Eye (tissue), 1 donor: ENCODE data around the gene ASAP3.
A peak's percentile ranks its signal among the peaks of the same experiment; 100 is the strongest.
"Not testable (repeated sequence)": the region's sequence is repeated elsewhere in the genome, so short reads cannot be mapped to it uniquely, and the experiment has no call there.

Experiments used
- DNase-seq: peaks from one replicate; pipeline ENCODE4 v3.0.0-alpha.2; 2015

The ASAP3 gene

DNA sequence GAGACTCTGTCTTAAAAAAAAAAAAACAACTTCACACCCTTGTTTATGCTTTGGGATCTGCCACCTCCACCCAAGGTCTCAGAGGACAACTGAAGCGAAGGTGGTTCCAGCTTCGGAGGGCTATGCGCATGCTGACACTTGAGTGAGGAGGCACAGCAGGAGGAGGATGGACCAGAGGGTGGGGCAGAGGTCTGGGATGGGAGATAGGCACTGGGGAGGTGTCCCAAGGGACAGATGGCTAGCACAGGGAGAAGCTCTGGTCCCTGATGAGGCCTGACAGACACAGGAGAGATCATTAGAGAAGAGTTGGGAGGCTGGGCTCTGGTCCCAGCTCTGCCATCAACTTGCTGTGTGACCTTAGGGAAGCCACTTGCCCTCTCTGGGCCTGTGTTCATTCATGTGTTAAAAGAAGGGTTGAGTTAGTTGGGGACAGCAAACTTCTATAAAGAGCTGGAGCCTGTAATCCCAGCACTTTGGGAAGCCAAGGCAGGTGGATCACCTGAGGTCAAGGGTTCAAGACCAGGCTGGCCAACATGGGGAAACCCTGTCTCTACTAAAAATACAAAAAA lies 30.2 kb upstream of the ASAP3 start:
- DNase-seq, result no peak

DNA sequence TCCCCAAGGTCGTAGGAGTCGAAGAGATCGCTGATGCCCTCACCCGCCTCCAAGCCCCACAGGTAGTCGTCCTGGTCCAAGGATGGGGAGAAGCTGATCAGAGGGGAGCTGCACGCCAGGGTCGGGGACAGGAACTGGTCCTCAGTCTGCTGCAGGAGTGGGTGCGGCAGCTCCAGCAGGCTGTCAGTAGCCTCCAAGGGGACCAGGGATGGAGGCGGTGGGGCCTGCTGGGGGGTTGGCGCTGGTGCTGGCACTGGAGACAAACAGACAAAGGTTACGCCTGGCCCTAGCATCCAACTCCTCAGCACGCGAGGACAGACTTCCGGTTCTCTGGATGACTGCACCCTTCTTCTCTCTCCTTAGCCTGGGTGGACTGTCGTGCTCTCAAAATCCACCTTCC lies 25.9 kb upstream of the ASAP3 start:
- DNase-seq, result no peak

DNA sequence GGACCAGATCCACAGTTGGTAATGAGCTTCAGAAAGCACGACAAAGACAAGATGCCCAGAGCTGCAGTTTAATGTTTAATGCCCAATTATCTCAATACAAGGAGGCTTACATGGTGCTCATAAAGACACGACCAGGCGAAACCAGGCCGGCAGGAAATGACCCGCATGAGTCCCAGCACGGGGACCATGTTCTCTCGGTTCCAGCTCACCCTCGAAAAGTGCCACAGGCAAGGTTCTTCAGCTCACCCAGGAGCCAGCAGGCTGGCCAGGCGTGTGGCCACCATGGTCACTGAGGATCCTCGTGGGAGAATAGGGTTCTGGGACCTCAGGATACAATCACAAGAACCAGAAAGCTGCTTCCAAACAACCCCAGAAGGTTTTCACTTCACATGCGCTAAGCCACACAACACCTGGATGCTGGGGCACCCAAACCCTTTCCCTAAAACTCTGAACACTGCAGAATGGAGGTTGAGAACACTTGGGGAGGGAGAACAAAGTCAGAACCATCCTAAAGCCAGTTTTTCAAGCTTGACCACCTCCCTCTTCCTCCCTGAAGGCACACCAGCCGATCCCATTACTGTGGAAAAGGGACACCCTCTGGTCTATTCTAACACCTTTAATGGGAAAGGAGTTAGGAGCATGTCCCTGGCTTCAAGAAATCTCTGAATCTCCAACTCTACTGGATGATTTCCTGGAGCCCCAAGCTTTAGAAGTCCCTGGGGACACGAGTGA lies 22.6 kb upstream of the ASAP3 start:
- no peak for DNase-seq

DNA sequence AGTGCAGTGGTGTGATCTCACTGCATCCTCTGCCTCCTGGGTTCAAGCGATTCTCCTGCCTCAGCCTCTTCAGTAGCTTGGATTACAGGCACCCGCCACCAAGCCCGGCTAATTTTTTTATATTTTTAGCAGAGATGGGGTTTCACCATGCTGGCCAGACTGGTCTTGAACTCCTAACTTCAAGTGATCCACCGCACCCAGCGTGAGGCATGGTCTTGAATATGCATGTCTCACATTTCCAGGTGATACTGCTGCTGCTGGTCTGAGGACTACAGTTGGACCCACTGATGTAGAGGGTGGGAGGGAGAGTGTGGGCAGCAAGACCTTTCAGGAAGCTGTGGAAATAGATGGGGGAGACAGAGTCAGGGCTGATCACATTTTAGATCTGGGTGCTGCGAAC lies 21.9 kb upstream of the ASAP3 start:
- DNase-seq, result no peak

DNA sequence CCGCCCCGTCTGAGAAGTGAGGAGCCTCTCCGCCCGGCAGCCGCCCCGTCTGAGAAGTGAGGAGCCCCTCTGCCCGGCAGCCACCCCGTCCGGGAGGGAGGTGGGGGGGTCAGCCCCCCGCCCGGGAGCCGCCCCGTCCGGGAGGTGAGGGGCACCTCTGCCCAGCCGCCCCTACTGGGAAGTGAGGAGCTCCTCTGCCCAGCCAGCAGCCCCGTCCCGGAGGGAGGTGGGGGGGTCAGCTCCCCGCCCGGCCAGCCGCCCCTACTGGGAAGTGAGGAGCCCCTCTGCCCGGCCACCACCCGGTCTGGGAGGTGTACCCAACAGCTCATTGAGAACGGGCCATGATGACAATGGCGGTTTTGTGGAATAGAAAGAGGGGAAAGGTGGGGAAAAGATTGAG lies 20.2 kb upstream of the ASAP3 start:
- not testable (repeated sequence) for DNase-seq

DNA sequence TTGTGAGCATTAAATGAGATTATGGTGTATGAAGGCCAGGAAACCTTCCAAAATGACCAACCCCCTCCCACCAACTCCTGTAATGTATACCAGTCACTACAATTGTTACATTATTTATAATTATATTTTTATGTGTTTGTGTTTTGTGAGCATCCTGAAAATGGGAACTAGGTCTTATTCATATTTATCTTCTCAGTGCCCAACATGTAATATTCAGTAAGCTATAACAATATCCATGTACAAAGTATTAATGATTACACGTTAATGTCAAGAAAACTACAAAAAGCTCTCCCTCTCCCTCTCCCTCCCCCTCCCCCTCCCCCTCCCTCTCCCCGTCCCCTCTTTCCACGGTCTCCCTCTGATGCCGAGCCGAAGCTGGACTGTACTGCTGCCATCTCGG lies 19.0 kb upstream of the ASAP3 start:
- DNase-seq, result no peak

DNA sequence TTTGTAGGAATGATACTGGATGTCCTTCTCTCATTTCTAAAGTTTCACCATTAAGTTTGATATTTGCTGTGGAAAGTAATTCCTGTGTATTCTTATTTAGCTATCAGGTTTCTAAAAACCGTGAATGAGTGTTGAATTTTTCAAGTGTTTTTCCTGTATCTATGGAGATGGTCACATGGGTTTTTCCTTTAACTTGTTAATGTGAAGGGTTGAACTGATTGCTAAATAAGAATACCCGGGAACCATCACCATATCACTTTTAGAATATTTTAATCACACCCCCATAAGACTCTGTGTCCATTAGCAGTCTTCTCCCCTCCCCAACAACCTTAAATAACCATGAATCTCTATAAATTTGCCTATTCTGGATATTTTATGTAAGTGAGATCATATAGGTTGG lies 16.5 kb upstream of the ASAP3 start:
- DNase-seq, result no peak

DNA sequence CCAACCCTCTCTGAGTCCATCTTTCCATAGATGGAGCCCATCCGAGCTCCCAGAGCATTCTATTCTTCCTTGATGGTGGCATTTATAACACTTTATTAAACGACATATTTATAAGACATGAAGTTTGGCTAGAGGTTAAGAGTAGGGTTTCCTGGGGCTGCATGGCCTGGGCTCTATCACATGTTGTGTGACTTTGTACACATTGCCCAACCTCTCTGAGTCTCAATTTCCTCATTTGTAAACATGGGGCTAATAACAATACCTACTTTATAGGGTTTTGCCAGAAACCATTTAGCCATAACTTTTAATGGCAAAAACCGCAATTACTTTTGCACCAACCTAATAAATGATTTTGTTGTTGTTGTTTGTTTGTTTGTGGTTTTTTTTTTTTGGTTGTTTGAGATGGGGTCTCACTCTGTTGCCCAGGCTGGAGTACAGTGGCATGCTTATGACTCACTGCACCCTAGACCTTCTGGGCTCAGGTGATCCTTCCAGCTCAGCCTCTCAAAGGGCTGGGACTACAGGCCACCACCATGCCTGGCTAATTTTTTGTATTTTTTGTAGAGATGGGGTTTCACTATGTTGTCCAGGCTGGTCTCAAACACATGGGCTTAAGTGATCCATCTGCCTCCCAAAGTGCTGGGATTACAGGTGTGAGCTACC lies 13.9 kb upstream of the ASAP3 start:
- DNase-seq, result no peak

DNA sequence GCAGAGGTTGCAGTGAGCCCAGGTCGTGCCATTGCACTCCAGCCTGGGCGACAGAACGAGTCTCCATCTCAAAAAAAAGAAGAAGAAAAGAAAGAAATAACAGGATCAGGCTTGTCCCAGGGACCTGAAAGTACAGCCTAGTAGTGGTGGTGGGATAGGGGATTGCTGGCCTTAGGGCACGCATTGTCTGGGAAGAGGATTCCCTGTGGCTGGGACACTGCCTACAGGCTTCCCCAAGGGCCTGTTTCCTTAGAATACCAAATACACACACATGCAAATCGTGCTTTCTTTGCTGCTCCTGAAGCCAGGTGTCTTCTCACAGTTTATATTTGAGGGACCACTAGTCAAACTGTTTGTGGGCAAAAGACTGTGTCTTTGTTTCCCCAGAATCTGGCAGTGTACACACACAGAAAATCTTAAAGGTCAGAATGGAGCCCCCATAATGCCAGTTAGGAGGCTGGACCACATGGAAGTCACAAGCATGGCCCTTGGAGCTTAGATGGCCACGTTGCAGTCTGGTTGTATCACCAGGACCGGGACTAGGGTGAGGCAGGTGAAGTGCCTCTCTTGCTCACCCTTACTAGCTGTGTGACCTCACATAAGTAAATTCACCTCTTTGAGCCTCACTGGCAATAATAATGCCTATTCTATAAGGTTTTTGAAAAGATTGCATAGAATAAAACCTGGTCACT lies 12.7 kb upstream of the ASAP3 start:
- DNase-seq, result no peak

DNA sequence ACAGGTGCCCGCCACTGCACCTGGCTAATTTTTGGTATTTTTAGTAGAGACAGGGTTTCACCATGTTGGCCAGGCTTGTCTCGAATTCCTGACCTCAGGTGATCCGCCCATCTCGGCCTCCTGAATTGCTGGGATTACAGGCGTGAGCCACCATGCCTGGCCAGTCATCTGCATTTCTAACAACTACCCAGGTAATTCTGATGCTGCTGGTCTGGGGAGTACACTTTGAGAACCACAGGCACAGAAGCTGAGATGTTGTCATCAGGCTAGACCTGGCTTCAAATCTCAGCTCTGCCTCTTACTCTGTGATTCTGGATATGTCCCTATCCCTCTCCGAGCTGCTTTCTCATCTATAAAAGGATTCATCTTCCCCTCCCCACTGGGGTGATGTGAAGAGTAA lies 10.9 kb upstream of the ASAP3 start:
- DNase-seq, result not testable (repeated sequence)

DNA sequence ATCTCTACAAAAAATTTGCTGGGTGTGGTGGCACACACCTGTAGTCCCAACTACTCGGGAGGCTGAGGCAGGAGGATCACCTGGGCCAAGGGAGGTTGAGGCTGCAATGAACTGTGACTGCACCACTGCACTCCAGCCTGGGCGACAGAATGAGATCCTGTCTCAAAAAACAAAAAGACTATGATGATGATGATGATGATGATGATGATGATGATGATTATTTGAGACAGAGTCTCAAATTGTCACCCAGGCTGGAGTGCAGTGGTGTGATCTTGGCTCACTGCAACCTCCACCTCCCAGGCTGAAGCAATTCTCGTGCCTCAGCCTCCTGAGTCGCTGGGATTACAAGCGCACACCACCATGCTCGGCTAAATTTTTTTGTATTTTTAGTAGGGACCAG lies 8.8 kb upstream of the ASAP3 start:
- not testable (repeated sequence) for DNase-seq

DNA sequence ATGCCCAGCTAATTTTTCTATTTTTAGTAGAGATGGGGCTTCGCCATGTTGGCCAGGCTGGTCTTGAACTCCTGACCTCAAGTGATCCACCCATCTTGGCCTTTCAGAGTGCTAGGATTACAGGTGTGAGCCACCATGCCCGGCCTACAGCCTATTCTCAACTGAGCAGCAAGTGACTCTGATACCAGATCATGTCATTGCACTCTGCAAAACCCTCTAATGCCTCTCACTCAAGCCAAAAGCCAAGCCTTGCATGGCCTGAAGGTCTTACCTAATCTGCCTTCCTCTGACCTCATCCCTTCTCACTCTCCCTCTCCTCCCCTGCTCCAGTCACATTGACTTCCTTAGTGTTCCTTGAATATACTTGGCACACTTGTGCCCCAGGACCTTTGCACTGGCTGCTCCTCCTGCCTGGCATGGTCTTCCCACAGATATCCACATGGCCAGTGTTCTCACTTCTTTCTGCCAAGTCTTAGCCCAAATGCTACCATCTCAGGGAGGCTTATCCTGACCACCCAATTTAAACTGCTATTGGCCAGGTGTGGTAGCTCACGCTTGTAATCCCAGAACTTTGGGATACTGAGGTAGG lies 8.2 kb upstream of the ASAP3 start:
- DNase-seq, result no peak

DNA sequence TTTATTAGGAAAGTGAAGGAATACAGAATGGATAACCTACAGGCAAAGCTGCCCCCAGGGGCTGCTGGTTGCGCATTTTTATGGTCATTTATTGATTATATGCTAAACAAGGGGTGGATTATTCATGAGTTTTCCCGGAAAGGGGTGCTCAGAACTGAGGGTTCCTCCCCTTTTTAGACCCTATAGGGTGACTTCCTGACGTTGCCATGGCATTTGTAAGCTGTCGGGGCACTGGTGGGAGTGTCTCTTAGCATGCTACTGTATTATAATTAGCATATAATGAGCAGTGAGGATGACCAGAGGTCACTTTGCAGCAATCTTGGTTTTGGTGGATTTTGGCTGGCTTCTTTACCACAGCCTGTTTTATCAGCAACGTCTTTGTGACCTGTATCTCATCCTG lies 5.9 kb upstream of the ASAP3 start:
- no peak for DNase-seq

DNA sequence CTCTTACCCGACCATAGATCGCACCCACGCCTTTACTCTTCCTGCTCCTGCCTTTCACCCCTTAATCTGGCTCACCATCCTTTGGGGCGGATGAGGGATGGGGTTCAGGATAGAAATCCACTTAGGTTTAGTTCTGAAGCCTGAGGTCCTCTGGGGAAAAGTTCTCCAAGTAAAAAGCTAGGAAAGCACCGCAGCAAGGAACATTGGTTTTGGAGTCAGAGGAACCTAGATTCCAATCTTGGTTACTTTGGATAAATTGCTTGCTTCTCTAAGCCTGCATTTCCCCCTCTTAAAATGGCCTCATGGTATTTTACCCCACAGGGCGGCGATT lies 988 bp upstream of the ASAP3 start:
- DNase-seq, result no peak

DNA sequence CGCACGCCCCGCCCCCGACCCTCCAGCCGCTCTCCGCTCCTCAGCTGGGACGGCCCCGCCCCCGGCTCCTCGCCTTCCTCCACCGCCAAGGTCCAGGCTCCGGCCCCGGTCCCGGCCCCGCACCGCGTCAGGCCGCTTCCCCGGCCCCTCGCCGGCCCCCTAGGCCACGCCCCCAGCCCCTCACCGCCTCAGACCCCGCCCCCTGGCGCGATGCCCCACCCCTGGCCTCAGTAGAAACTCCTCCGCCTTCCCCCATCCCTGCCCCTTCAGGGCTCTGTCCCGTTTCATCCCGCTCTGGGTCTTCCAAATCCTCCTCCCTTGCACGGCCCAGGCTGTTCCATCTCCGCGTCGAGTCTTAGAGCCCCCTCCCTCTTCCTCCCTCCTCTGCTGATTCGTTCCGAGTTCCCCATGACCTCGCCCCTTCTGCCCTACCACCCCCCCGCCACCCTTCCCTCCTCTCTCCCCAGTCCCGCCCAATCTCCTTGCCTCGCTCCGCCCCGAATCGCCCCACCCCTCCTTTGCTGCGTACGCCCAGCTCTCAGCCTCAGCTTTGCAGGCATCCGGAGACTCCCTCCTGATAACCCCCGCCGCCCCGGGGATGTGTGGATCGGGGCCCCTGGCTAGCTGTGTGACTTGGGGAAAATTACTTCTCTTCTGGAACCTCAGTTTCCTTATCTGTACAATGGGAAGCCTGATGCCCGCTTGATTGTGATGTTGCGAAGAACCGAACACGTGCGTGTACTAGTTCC lies 448 bp upstream of the ASAP3 start:
- DNase-seq, result peak; percentile 96

DNA sequence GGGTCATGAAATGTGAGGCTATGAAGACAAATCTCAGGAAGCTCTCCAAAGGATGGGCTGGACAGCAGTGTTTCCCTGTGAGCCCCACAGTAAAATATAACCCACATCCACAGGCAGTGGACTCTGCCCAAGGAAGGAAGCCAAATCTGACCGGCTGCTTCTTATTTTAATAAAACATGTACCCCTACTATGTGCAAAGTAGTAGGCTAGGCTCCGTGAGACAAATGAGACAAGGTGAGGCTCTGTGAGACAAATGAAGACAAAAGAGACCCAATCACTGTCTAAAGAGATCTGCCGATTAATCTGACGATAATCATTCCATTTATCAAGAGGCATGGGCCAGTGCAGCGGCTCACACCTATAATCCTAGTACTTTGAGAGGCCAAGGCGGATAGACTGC lies 2.1 kb downstream of the ASAP3 start:
- no peak for DNase-seq

DNA sequence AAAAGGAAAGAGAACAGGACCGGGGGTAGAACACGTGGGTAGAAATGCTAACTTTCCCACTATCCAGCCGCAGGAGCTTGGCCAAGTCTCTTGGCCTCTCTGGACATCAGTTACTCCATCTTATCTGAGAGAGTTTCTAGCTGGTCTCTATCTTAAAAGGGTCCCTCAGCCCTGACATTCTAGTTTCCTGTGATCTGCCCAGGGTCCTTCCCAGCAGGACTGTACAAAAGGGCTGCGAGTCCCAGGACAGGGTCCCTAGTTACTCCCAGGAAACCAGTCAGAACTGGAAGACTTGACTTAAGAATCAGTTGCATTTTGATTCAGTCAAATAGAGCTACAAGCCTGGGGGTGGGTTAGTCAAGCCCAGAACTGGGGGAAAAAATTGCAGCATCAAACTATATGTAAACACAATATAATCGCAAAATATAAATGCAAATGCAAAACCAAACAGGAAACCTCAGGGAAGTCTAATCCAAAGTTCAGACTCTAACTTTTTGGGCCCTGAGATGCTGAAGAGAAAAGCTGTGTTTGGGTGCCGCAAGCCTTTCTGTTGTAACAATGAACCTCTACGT lies 2.9 kb downstream of the ASAP3 start:
- no peak for DNase-seq

DNA sequence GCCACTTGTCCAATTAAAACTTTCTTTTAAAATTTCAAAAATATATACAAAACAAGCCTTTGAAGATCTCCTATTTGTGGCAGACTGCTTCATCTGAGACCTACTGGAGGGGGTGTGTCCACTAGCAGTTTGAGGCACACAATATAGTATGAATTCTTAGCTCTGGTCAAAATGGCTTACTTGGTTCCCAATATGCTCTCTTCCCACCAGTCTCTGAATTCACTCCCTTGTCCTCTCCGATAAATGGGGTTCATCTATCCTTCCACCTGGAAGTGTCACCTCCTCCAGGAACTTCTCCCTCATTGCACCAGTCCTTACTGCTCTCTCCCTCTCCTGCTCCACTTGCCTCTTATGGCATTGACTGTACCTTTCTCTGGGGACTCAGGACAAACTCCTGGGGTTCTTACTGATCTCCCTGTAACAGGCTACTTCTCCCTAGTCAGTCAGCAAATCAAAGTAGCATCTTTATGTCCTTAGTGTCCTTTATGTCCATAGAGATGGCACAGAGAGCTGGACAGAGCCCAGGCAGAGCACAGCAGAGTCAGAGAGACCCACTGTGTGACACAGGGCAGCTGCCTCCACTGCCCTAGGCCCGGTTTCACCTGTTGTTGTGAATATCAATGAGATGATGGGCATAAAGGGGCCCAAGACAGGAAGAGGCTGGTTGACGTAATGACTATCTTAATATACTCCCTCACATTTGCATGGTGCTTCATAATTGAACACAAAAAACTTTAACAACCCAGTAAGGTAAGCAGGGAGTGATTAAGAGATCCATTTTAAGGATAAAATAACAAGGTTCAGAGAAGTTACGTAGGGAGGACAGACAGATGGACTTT lies 3.6 kb downstream of the ASAP3 start:
- no peak for DNase-seq

DNA sequence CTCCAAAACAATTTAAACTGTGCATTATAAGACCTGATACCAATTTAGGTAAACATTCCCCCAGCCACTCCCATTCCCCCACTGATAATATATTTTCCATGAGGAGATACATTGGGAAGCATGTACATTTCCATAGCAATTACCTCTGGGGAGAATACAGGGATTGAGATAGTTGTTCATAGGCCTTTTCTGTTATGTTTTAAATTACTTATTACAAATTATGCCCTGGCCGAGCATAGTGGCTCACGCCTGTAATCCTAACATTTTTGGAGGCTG lies 4.4 kb downstream of the ASAP3 start:
- no peak for DNase-seq

DNA sequence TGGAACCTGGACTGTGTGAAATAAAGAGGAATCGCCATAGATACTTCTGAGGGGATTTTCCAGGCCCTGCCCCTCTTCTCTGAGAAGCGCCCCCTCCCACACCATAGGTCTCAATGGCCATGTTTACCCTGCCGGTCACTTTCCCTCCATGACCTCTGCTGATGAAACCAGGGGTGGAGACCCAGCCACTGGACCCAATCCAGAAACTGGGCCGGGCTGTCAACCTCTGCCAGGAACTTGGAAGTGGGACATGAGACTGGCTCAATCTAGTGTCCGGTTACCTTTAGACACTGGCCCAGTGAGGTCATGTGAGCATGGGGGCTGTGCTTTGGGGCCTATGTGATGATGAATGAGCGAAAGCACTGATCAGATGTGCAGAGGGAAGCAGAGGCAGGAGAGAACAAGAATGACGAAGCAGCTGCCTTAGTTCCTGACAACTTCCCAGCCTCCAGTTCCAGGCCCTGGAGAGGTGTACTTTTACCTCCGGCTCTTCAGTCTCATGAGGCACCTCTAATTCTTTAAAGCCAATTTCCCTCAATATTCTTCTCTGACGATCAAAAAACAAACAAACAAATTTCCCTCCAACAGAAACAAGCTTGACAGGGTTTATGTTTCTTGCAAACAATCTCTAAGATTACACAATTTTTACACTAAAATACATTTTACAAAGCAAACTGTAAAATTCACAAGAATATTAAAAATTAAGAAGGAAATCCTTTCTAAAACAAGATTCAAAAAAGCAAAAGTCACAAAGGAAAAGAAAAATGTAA lies 4.9 kb downstream of the ASAP3 start:
- DNase-seq, result peak; percentile 35
